Mucosa of rectum (tissue), 2 donors: ENCODE results near the gene CYYR1.

ENCODE experiments used
- H3K27ac ChIP-seq, 2 donors: one replicate each; pipeline ENCODE4 v1.7.0; 2013; ENCODE audit warnings: inconsistent platforms in 2 of 2, low read depth in 2 of 2, low read length in 2 of 2
- H3K27me3 ChIP-seq, 2 donors: one replicate each; pipeline ENCODE4 v1.7.0; 2013; ENCODE audit warnings: low read length in 2 of 2; ENCODE audit not compliant: control insufficient read depth in 2 of 2, insufficient read depth in 2 of 2
- H3K36me3 ChIP-seq, 2 donors: one replicate each; pipeline ENCODE4 v1.7.0; 2013; ENCODE audit warnings: low read length in 2 of 2; ENCODE audit not compliant: control insufficient read depth in 2 of 2, insufficient read depth in 2 of 2
- H3K4me1 ChIP-seq, 2 donors: one replicate each; pipeline ENCODE4 v1.7.0; 2013; ENCODE audit warnings: low read length in 2 of 2, mild to moderate bottlenecking in 1 of 2; ENCODE audit not compliant: control insufficient read depth in 2 of 2, insufficient read depth in 2 of 2
- H3K4me3 ChIP-seq, 2 donors: one replicate each; pipeline ENCODE4 v1.7.0; 2013; ENCODE audit warnings: low read length in 2 of 2
- H3K9ac ChIP-seq, 2 donors: one replicate each; pipeline ENCODE4 v1.7.0; 2013; ENCODE audit warnings: low read length in 2 of 2, low read depth in 1 of 2, mild to moderate bottlenecking in 1 of 2
- H3K9me3 ChIP-seq, 2 donors: one replicate each; pipeline ENCODE4 v1.7.0; 2013; ENCODE audit warnings: low read length in 2 of 2; ENCODE audit not compliant: control insufficient read depth in 2 of 2
- donor health status: healthy.
- donor health status: Normal muscosa, but diverticular disease.

Gene CYYR1

GRCh38 chr21:26532208-26532607 lies 40.9 kb downstream of the CYYR1 start:
- no peaks in the 10 kb centered on the region for H3K36me3 ChIP-seq
- no peak overlapping the region for H3K4me3 ChIP-seq
- H3K4me1 ChIP-seq, result no peaks in the 10 kb centered on the region
- no peaks in the 10 kb centered on the region for H3K9me3 ChIP-seq
- H3K27ac ChIP-seq, result no peak overlapping the region
- H3K9ac ChIP-seq, result no peak overlapping the region
- no peaks in the 10 kb centered on the region for H3K27me3 ChIP-seq

- Histone ChIP-seq H3K4me1 (no peaks in the 10 kb centered on the region), H3K27ac (no peak overlapping the region), H3K9me3 (no peaks in the 10 kb centered on the region), H3K36me3 (no peaks in the 10 kb centered on the region), H3K4me3 (no peak overlapping the region), H3K9ac (no peak overlapping the region), H3K27me3 (no peaks in the 10 kb centered on the region)
These were observed 43.6 kb downstream of the CYYR1 start for GRCh38 chr21:26529526-26529925.

DNA sequence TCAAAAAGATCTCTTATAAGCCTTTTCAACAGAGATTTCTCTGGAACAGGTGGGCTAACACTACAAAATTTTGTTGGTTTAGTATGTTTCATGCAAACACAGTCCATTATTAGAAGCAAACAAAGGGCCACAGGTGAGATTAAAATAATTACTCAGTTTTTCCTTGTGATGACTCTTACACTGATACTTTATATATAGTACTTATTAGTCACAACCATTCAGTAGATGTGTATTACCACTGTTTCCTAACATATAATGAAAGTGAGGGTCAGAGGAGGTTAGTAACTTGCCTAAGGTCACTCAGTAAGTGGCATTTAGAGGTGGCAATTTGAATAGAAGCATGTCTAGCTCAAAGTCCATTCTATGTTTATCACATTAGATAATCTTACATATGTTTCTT lies 44.2 kb downstream of the CYYR1 start:
- H3K9me3 ChIP-seq, result no peaks in the 10 kb centered on the region
- no peak overlapping the region for H3K4me3 ChIP-seq
- no peaks in the 10 kb centered on the region for H3K36me3 ChIP-seq
- no peaks in the 10 kb centered on the region for H3K27me3 ChIP-seq
- no peaks in the 10 kb centered on the region for H3K4me1 ChIP-seq
- H3K9ac ChIP-seq, result no peak overlapping the region
- H3K27ac ChIP-seq, result no peak overlapping the region

GRCh38 chr21:26522704-26523103 lies 50.4 kb downstream of the CYYR1 start:
- H3K36me3 ChIP-seq, result no peaks in the 10 kb centered on the region
- no peak overlapping the region for H3K9ac ChIP-seq
- no peaks in the 10 kb centered on the region for H3K9me3 ChIP-seq
- H3K27me3 ChIP-seq, result no peaks in the 10 kb centered on the region
- no peak overlapping the region for H3K27ac ChIP-seq
- no peaks in the 10 kb centered on the region for H3K4me1 ChIP-seq
- H3K4me3 ChIP-seq, result no peak overlapping the region

DNA sequence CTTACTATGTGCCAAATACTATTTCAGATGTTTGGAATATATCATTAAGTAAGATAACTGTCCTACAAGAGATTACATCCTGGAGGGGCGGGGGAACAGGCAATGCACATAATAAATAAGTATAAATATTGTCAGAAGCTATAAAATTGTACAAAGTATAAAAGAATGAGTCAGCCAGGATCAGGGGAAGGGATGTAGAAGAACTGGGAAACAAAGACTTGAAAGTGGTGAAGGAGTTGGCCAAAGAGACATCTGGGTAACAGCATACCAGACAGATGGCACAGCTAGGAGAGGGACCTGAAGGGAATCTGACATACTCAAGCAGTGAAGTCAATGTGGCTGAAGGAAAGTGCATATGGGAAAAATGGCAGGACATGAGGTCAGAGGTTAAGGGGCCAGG lies 53.9 kb downstream of the CYYR1 start:
- Histone ChIP-seq H3K4me1 (no peaks in the 10 kb centered on the region), H3K9me3 (no peaks in the 10 kb centered on the region), H3K9ac (no peak overlapping the region), H3K27ac (no peak overlapping the region), H3K4me3 (no peak overlapping the region), H3K27me3 (no peaks in the 10 kb centered on the region), H3K36me3 (no peaks in the 10 kb centered on the region)

DNA sequence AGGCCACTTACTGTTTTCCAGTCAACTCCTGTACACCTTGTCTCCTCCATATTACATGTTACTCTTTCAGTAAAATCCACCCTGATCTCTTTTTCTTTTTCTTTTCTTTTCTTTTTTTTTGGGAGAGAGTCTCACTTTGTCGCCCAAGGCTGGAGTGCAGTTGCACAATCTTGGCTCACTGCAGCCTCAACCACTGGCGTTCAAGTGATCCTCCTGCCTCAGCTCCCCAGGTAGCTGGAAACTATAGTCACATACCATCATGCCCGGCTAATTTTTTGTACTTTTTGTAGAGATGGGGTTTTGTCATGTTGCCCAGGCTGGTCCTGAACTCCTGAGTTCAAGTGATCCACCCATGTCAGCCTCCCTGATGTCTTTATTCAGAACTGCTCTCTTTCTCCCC lies 57.8 kb downstream of the CYYR1 start:
- H3K4me1 ChIP-seq, result no peaks in the 10 kb centered on the region
- H3K36me3 ChIP-seq, result no peaks in the 10 kb centered on the region
- H3K9ac ChIP-seq, result no peak overlapping the region
- no peak overlapping the region for H3K27ac ChIP-seq
- no peaks in the 10 kb centered on the region for H3K27me3 ChIP-seq
- H3K4me3 ChIP-seq, result no peak overlapping the region
- no peaks in the 10 kb centered on the region for H3K9me3 ChIP-seq

GRCh38 chr21:26513212-26513611 lies 59.9 kb downstream of the CYYR1 start:
- no peaks in the 10 kb centered on the region for H3K4me1 ChIP-seq
- no peak overlapping the region for H3K27ac ChIP-seq
- H3K27me3 ChIP-seq, result no peaks in the 10 kb centered on the region
- H3K4me3 ChIP-seq, result no peak overlapping the region
- no peak overlapping the region for H3K9ac ChIP-seq
- H3K9me3 ChIP-seq, result no peaks in the 10 kb centered on the region
- H3K36me3 ChIP-seq, result no peaks in the 10 kb centered on the region

GRCh38 chr21:26512664-26513063 lies 60.4 kb downstream of the CYYR1 start:
- H3K9me3 ChIP-seq, result no peaks in the 10 kb centered on the region
- H3K4me3 ChIP-seq, result no peak overlapping the region
- no peaks in the 10 kb centered on the region for H3K27me3 ChIP-seq
- H3K36me3 ChIP-seq, result no peaks in the 10 kb centered on the region
- no peaks in the 10 kb centered on the region for H3K4me1 ChIP-seq
- H3K27ac ChIP-seq, result no peak overlapping the region
- no peak overlapping the region for H3K9ac ChIP-seq

- Histone ChIP-seq H3K9me3 (no peaks in the 10 kb centered on the region), H3K9ac (no peak overlapping the region), H3K4me1 (no peaks in the 10 kb centered on the region), H3K36me3 (no peaks in the 10 kb centered on the region), H3K27ac (no peak overlapping the region), H3K27me3 (no peaks in the 10 kb centered on the region), H3K4me3 (no peak overlapping the region)
These were observed 64.2 kb downstream of the CYYR1 start for GRCh38 chr21:26508903-26509302.

GRCh38 chr21:26506956-26507355 lies 66.1 kb downstream of the CYYR1 start:
- H3K4me3 ChIP-seq, result no peak overlapping the region
- no peaks in the 10 kb centered on the region for H3K27me3 ChIP-seq
- no peaks in the 10 kb centered on the region for H3K36me3 ChIP-seq
- H3K9me3 ChIP-seq, result no peaks in the 10 kb centered on the region
- H3K4me1 ChIP-seq, result no peaks in the 10 kb centered on the region
- no peak overlapping the region for H3K27ac ChIP-seq
- no peak overlapping the region for H3K9ac ChIP-seq

DNA sequence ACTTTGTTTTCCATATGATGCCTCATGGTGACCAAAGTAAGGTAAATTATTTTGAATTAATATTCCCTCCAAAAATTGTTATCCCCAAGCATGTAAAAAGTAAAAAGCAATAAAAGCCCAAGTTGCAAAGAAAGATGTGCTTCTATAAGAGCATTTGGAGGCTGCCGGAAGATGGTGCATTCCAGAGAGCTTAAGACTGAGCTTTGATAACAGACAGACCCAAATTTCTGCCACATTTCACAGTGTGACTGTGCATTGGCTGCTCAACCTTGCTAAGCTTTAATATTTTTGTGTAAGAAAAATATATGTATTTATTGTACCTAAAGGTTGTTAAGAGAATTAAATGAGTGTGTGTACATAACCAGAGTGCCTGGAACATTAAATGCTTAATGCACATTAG lies 67.9 kb downstream of the CYYR1 start:
- H3K4me1 ChIP-seq, result no peaks in the 10 kb centered on the region
- H3K4me3 ChIP-seq, result no peak overlapping the region
- H3K9me3 ChIP-seq, result no peaks in the 10 kb centered on the region
- no peak overlapping the region for H3K9ac ChIP-seq
- H3K27me3 ChIP-seq, result no peaks in the 10 kb centered on the region
- H3K36me3 ChIP-seq, result no peaks in the 10 kb centered on the region
- no peak overlapping the region for H3K27ac ChIP-seq
